Measurements from ENCODE around the gene ABR.

ABR gene

DNA sequence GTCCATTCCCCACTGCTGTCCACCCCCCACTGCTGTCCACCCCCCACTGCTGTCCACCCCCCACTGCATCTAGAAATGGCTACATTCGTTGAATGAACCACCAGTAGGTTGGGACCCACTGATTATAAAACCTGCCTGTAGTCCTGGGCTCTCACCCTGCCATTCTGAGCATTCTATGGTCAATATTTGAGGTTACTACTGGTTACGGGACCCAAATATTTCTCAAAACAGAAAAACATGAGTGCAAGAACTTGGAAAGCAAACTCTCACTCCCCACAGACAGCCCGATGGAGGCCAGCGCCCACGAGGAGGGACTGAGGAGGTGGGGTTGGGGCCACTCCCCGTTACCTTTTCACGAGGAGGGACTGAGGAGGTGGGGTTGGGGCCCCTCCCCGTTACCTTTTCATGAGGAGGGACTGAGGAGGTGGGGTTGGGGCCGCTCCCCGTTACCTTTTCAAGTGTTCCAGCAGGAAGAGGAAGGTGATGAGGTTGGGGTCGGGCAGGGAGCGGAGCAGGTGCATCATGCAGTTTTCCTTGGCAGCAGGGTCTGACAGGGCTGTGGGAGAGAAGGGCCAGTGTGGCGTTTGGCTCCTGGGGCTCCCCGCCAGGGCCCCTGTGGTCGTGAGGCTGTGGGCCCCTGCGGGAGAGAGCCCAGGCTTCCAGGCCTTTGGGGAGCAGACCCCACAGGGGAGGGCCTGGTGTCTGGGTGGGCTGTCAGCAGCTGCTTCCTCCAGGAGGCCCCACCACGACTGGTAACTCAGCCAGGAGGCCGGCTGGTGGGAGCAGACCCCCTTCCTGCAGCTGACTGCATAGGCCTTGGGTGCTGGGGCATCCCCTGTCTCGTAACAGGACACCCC is 170.3 kb downstream of the ABR start:
- Histone ChIP-seq H3K27ac (no peak overlapping the region), H3K27me3 (replicated peaks) (no peaks in the 10 kb centered on the region), H3K36me3 (replicated peaks) (peaks cover 35% of the 10 kb centered on the region), H3K4me3 (ENCODE audit: low read depth, low read length) (no peak overlapping the region)
- in situ Hi-C loops (cut with HindIII; ENCODE audit: low pct_ligation_motif_present, low sequenced_read_pairs): no loop called here
- no peak for DNase-seq
- TF ChIP-seq, protein P1, sequence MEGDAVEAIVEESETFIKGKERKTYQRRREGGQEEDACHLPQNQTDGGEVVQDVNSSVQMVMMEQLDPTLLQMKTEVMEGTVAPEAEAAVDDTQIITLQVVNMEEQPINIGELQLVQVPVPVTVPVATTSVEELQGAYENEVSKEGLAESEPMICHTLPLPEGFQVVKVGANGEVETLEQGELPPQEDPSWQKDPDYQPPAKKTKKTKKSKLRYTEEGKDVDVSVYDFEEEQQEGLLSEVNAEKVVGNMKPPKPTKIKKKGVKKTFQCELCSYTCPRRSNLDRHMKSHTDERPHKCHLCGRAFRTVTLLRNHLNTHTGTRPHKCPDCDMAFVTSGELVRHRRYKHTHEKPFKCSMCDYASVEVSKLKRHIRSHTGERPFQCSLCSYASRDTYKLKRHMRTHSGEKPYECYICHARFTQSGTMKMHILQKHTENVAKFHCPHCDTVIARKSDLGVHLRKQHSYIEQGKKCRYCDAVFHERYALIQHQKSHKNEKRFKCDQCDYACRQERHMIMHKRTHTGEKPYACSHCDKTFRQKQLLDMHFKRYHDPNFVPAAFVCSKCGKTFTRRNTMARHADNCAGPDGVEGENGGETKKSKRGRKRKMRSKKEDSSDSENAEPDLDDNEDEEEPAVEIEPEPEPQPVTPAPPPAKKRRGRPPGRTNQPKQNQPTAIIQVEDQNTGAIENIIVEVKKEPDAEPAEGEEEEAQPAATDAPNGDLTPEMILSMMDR (IDR thresholded peaks at IDR 0.05; ENCODE audit: low read depth, low read length, missing control alignments): no peak

GRCh38 chr17:1008008-1008761 is 171.6 kb downstream of the ABR start:
- TF ChIP-seq, protein P1 (IDR thresholded peaks at IDR 0.05; ENCODE audit: low read depth, low read length, missing control alignments): no peak
- in situ Hi-C loops (cut with HindIII; ENCODE audit: low pct_ligation_motif_present, low sequenced_read_pairs): no loop called here
- H3K27me3 ChIP-seq (replicated peaks): no peaks in the 10 kb centered on the region
- DNase-seq: no peak
- H3K36me3 ChIP-seq (replicated peaks): peaks cover 36% of the 10 kb centered on the region
- H3K4me3 ChIP-seq (ENCODE audit: low read depth, low read length): no peak overlapping the region
- H3K27ac ChIP-seq: no peak overlapping the region

DNA sequence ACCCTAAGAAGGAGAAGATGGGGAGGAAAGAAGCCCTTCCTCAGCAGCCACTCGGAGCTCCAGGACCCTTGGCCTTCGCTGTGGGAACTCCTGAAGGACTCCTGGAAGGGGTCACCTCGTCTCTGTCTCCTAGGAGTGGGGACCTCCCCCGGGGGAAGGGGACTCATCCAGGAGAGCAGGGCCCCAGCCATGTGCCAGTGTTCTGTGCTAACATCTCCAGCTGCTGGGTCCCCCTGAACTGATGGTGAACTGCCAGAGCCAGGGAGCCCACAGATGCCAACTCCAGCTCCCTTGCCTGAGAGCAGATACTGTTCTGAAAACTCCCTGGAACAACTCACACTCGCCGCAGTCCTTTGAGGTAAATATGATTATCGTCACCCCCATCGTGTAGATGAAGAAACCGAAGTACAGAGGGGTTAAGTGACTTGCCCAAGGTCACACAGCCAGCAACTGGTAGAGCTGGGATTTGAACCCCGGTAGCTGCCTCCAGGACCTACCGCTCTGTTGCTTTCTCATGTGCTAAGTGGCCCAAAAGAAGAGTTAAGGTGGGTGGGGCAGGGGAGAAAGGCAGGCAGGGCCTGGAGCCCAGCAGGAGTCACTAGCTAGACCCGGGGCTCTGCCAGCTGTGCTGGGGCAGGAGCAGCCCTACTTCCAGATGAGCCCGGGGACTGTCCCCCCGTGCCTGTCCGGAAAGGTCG is 172.3 kb downstream of the ABR start:
- Histone ChIP-seq H3K36me3 (replicated peaks) (peaks cover 36% of the 10 kb centered on the region), H3K27ac (no peak overlapping the region), H3K27me3 (replicated peaks) (no peaks in the 10 kb centered on the region), H3K4me3 (ENCODE audit: low read depth, low read length) (no peak overlapping the region)
- in situ Hi-C loops (cut with HindIII; ENCODE audit: low pct_ligation_motif_present, low sequenced_read_pairs): no loop called here
- DNase-seq: no peak
- TF ChIP-seq, protein P1 (IDR thresholded peaks at IDR 0.05; ENCODE audit: low read depth, low read length, missing control alignments): no peak

DNA sequence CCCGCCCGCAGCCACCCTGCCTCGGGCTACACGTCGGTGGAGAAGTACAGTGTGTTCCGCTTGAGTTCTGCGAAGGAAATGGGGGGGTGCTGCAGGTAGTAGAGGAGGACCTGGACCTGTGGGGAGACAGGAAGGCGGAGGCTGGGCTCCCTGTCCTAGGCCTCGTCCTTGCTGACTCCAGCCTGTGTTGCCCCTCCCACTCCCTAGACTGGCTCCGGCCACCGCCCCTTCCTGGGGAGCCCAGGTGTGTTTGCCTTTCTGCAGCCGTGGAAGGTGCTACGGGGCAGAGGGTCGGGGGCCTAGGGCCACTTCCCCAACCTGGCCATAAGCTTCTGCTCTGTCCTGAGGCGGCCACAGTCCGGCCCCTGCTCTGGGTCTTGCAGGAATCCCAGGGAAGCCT is 173.7 kb downstream of the ABR start:
- TF ChIP-seq, protein P1 (IDR thresholded peaks at IDR 0.05; ENCODE audit: low read depth, low read length, missing control alignments): no peak
- no peaks in the 10 kb centered on the region for H3K27me3 ChIP-seq (replicated peaks)
- no peak overlapping the region for H3K27ac ChIP-seq
- in situ Hi-C loops (cut with HindIII; ENCODE audit: low pct_ligation_motif_present, low sequenced_read_pairs): no loop called here
- DNase-seq: no peak
- H3K36me3 ChIP-seq (replicated peaks): peaks cover 37% of the 10 kb centered on the region
- H3K4me3 ChIP-seq (ENCODE audit: low read depth, low read length): no peak overlapping the region

GRCh38 chr17:1005361-1005946 is 174.3 kb downstream of the ABR start:
- in situ Hi-C loops (cut with HindIII; ENCODE audit: low pct_ligation_motif_present, low sequenced_read_pairs): no loop called here
- H3K27me3 ChIP-seq (replicated peaks): no peaks in the 10 kb centered on the region
- no peak for DNase-seq
- H3K27ac ChIP-seq: no peak overlapping the region
- TF ChIP-seq, protein P1 (IDR thresholded peaks at IDR 0.05; ENCODE audit: low read depth, low read length, missing control alignments): no peak
- peaks cover 39% of the 10 kb centered on the region for H3K36me3 ChIP-seq (replicated peaks)
- H3K4me3 ChIP-seq (ENCODE audit: low read depth, low read length): no peak overlapping the region

All from brain microvascular endothelial cell (primary cell).